GM21576 (cell line): ENCODE data around the gene LRP3.

Experiments used
- ATAC-seq: cut with Tn5 transposase; IDR thresholded peaks from one replicate; pipeline ENCODE4 v1.9.1; 2021; ENCODE audit warnings: mild to moderate bottlenecking, moderate library complexity; ENCODE audit not compliant: unreplicated experiment

Gene LRP3

GRCh38 chr19:33251076-33251475, 56.9 kb downstream of the LRP3 start:
- no peak for ATAC-seq

- ATAC-seq: no peak
Observed at GRCh38 chr19:33251526-33252090, 57.5 kb downstream of the LRP3 start.

- ATAC-seq: no peak
Observed at GRCh38 chr19:33252418-33252962, 58.4 kb downstream of the LRP3 start.

- no peak for ATAC-seq
Observed at GRCh38 chr19:33252971-33253370, 58.8 kb downstream of the LRP3 start.

GRCh38 chr19:33254245-33254824, 60.2 kb downstream of the LRP3 start:
- no peak for ATAC-seq

- no peak for ATAC-seq
Observed at GRCh38 chr19:33255781-33256180, 61.7 kb downstream of the LRP3 start.

- no peak for ATAC-seq
Observed at GRCh38 chr19:33256261-33256660, 62.1 kb downstream of the LRP3 start.

- ATAC-seq: no peak
Observed at GRCh38 chr19:33257828-33258227, 63.7 kb downstream of the LRP3 start.
